Activated T-cell treated with anti-CD3 and anti-CD28 coated beads for 4 hours (primary cell): ENCODE data around the gene SEMG1.

Experiments used
- DNase-seq: peaks from one replicate; pipeline ENCODE4 v3.0.0-alpha.2; 2020

SEMG1 gene, protein sequence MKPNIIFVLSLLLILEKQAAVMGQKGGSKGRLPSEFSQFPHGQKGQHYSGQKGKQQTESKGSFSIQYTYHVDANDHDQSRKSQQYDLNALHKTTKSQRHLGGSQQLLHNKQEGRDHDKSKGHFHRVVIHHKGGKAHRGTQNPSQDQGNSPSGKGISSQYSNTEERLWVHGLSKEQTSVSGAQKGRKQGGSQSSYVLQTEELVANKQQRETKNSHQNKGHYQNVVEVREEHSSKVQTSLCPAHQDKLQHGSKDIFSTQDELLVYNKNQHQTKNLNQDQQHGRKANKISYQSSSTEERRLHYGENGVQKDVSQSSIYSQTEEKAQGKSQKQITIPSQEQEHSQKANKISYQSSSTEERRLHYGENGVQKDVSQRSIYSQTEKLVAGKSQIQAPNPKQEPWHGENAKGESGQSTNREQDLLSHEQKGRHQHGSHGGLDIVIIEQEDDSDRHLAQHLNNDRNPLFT

GRCh38 chr20:45206725-45207124 is at the start of gene SEMG1:
TSS of gene SEMG1 (plus strand) at chr20:45207033. CDS start at chr20:45207054, 21 bp downstream.
- no peak for DNase-seq

DNA sequence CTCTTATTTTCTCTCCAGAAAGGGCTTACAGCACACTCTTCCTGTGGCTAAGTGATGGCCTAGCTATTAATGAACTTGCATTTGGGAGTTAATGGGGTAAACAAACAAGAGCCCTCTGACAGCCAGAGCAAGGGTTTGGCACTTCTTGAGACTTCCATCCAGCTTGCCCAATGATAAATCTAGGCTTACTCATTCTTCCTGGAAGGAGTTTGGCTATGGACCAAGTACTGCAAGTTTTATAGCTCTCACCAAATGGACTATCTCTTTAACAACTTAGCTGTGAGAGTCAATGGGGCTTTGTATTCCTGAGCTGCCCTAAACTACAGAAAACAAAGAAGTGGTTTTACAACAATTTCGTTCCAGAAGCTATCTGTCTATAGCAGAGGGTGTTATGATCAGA is 48.9 kb upstream of the SEMG1 start:
- no peak for DNase-seq

DNA sequence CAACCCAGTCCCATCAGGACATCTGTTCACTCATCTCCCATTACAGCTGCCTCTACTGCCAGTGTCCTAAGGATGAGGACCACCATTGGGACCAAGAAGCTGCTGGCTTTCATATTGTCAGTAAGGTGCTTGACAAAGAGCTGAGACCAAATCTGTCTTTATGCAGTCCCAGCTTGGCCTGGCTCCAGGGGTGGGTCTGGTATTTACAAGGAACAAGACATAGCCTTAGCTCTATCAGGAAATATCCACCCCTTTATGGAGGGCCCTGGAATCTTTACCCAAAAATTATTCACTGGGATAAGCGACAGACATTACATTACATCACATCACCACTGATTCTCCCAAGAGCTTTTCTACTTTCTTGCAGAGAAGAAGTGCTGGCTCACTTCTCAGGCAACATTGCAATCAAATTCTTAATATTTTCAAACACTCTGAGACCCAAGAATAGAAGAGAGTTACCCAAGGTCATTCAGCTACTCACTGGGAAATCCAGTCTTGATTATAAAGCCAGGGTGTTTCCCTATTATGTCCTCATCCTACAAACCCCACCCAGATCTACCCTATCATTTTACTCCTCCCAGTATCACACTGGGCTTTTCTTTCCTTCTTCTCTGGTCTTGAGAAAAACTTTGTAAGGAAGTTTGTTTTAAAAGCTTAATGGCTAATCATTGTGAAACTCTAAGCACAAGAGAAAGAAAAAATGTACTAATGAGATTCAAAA is 43.6 kb upstream of the SEMG1 start:
- DNase-seq: no peak

- no peak for DNase-seq
These were observed 41.9 kb upstream of the SEMG1 start for GRCh38 chr20:45164906-45165305.

DNA sequence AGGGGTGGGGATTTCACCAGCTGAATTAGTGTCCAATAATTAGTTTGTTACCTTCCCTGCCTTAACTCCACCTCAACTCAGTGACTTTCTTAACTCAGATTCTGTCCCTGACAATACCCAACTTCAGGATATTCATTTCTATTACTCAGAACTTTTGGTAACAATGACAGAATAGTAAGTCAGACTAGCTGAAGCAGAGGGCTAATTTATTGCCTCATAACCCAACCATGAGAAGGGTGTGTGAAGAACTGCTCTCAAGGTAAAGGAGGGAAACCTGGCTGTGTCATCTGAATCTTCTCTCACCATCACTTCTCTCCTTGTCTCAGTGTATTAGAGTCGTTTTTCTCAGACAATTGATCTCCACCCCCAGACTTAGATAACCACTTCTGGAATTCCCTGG is 33.3 kb upstream of the SEMG1 start:
- DNase-seq: no peak

GRCh38 chr20:45174434-45175364 is 32.1 kb upstream of the SEMG1 start, which contains the start of gene PI3:
TSS of gene PI3 (plus strand) at chr20:45174902. CDS start at chr20:45174923, 21 bp downstream.
- no peak for DNase-seq

DNA sequence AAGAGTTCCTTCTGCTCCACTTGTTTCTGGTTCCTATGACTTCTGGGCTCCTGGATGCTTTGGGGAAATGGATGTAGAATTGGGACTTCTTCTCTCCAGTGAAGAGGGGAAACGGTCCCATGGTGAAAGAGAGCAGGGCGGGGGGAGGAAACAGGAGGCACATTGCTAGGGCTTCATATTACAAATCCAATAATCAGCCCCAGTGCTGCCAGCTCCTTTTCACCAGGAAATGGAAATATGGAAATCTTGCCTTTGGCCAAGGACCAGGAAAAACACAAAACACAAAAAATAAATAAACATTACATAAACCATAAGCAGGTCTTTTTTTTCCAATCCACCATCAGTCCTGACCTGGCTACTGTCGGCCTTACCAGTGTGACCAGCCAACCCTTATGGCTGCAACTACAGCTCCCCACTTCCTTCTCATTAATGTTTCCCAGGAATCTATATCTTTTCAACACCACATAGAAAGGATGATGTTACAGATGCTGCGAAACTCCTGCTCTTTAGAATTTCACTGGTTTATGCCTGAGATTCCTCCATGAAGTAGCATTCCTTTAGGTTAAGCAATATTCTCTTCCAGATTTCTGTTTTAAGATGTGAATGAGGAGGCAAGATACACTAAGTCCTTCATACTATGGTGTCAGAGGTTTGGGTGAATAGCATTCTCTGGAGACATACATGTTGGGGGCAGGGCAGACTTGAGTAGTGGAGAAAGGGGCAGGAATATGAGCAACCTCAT is 30.1 kb upstream of the SEMG1 start:
- DNase-seq: no peak

DNA sequence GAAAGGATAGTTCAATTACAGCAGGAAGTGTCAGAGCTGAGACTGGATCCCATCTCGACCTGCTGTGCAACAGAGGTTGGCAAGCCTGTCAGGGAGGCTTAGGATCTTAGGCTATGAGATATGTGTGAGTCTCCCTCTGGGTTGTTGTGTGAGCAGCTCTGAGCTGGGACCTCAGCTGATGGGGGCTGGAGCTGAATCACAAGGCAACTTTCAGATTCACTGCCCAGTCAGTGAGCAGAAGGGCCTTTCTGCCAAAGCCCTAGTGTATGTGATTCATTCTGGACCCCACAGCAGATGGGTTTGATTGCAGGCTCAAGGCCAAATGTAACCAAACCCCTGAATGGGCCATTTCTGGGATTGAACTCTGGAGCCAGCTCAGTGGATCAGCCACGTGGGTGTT is 27.7 kb upstream of the SEMG1 start:
- DNase-seq: no peak

DNA sequence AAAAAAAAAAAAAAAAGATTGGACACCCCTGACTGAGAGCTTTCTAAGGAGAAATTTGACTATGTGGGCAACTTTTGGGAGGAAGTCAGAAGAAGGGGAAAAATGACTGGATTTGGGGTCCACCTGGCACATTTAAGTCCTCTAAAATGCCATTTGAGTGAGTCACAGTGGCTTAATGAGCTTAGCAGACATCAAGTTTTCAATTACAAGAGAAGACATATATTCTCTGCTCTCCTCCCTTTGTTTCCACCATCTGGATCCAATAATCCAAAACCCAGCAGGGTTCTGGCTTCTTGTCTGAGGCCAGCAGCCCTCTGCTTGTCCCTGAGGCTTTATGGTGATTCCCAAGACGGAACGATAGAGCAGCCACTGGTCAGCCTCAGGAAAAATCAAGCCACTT is 25.2 kb upstream of the SEMG1 start:
- no peak for DNase-seq

GRCh38 chr20:45183084-45183483 is 23.7 kb upstream of the SEMG1 start:
- DNase-seq: no peak

GRCh38 chr20:45187693-45188092 is 19.1 kb upstream of the SEMG1 start:
- DNase-seq: no peak

DNA sequence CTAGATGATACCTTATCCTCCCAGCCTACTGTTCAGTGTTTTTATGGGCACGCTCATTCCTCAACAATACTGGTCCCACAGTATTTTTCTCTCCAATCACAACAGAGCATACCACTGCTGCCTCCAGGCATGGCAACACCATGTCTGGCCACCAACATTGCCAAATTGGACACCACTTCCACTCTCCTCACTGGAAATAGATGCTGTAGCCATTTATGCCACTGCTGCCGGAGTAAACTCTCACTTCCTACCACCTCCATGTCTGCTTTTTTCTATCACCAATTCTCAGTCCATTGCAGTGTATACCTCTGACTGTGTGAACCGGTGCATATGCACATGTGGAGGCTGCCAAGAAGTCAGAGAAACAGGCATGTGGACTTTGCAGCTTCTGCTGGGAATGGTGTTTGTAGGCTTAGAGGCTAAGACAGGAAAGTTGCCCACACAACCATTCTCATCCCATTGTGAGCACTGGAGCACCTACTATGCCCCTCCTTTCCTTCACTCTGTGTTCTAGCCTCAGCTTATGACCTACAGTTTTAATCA is 17.7 kb upstream of the SEMG1 start:
- no peak for DNase-seq

- DNase-seq: no peak
These were observed 17.0 kb upstream of the SEMG1 start for GRCh38 chr20:45189861-45190260.

- no peak for DNase-seq
These were observed 14.9 kb upstream of the SEMG1 start for GRCh38 chr20:45191926-45192325.

DNA sequence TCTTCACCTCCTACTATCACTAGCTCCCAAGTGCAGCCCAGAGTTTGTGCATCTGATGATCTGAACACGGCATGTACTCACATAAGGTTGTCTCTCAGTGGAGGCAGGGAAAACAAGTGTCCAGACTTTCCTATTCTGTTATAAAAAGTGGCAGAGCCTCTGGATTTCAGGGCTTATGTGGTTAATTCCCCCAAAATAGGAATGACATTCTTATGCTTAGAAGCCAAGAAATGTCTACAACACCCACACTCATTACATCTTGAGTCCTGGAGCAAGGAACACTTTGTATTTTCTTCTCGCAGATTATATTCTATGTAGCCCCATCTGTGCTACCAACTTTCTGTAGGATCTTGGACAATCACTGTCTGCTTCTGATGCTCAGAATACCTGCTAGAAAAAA is 13.5 kb upstream of the SEMG1 start:
- DNase-seq: no peak

DNA sequence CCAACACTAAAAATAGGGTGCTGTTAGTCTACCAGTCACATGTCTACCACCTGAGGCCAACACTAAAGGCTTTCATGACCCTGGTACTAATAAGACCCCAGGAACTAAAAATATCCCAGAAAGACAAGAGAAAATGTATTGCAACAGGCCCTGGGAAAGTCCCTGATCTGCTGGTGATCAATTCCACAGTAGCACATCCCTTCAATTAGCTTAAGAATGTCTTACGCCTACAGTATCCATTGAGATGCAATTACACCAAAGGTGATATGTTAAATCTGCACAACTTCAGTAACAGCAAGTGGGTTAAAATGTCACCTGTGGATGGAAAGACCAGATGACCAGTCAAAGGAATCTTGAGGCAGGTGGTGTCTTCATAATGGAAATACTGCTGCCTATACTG is 3.1 kb downstream of the SEMG1 start:
- DNase-seq: no peak

DNA sequence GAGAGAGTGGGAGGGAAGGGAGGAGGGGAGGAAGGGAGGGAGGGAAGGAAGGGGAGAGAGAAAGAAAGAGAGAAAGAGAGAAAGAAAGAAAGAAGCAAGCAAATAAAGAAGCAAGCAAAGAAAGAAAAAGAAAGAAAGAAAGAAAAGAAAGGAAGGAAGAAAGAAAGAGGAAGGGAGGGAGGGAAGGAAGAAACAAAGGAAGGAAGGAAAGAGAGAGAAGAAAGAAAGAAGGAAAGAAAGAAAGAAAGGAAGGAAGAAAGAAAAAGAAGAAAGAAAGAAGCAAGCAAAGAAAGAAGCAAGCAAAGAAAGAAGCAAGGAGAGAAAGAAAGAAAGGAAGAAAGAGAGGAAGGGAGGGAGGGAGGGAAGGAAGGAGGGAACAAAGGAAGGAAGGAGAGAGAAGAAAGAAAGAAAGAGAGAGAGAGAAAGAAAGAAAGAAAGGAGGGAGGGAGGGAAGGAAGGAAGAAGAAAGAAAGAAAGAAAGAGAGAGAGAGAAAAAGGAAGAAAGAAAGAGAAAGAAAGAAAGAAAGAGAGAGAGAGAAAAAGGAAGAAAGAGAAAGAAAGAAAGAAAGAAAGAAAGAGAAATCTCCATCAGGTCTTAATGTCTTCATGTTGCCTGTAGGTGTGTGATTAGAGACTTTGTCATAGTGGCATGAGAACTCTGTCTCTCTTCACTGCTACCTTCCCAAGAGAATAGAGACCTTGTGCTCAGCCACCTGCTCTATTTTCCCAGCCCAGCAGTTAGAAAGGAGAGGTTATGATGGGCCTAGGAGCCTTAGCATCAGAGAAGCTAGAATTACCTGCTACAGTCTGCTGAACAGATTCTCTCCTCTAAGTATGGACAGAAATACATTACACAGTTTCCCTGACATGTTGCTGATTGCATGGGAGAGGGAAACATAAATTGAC is 5.0 kb downstream of the SEMG1 start:
- no peak for DNase-seq

- DNase-seq: no peak
These were observed 6.0 kb downstream of the SEMG1 start for GRCh38 chr20:45212836-45213235.

DNA sequence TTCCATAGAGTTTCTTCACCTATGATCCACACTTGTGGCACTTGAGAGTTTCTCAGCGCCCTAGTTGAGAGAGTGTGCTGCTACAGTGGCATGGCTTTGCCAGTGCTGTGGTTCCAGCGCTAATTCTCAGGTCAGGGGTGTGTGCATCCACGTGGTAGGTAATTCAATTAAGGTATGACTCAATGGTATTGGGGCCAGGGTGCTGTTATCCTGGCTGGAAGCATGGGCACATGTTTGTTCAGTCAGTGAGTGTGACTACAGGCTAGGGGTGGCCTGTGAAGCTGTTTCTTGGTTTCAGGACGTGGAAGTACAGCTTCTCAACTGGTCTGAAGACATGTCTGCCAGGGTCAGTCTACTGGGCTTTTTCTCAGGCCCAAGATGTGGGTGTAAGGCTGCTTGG is 11.3 kb downstream of the SEMG1 start:
- DNase-seq: no peak

- DNase-seq: no peak
These were observed 11.8 kb downstream of the SEMG1 start for GRCh38 chr20:45218636-45219035.

GRCh38 chr20:45221076-45221475 is 14.2 kb downstream of the SEMG1 start, which contains the start of gene SEMG2:
TSS of gene SEMG2 (plus strand) at chr20:45221373. CDS start at chr20:45221390, 17 bp downstream.
- no peak for DNase-seq
